Lower leg skin (tissue), 3 donors: ENCODE results near the gene ACBD5.

ENCODE experiments used
- CTCF ChIP-seq, 3 donors: fragments of 450-650 bp; IDR thresholded peaks; one replicate each; pipeline ENCODE4 v1.5.1; 2016; ENCODE audit warnings: antibody characterized with exemption in 3 of 3, mild to moderate bottlenecking in 3 of 3, moderate library complexity in 2 of 3
- POLR2A ChIP-seq, 2 donors: fragments of 450-650 bp; IDR thresholded peaks; one replicate each; pipeline ENCODE4 v1.6.1; 2016 to 2017; ENCODE audit warnings: antibody characterized with exemption in 2 of 2, mild to moderate bottlenecking in 1 of 2, moderate library complexity in 1 of 2

GRCh38 chr10:27197980-27198620 lies 42.5 kb downstream of the ACBD5 start:
- TF ChIP-seq CTCF (IDR thresholded peaks at IDR 0.05) (no peak), POLR2A (IDR thresholded peaks at IDR 0.05) (no peak)
